ENCODE data around the gene TPSB2.

DNA sequence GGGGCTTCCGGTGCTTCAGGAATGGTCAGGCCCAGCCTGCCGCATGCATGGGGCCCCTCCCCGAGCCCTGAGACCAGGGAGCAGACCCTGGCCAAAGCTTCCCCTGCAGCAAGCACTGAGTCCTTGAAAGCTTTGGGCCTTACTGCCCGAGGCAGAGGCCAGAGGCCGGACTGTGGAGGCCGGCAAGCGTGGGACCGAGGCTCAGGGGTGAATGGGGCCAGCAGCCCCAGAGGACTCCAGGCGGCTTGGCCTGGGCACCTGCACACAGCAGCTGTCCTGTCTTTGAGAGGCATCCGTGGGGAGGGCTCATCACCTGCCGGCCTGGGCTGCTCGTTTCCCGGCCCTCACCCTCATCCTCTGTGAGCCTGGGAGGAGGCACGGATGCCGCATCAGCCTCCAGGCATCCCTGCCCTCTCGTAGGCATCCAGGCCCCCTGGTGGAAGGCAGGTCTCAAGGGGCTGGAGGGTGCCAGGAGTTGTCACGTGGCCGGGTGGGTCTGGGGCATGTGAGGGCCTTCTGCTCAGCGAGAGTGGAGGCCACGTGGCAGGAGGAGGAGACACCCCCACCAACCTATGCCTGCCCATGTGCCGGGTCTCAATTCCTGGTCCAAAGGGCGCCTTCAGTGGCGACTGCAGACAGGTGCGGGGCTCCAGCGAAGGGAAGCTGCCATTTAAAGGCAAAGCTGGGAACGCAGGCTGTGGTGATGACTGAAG lies 45.7 kb downstream of the TPSB2 start:
- TF ChIP-seq, protein P1, sequence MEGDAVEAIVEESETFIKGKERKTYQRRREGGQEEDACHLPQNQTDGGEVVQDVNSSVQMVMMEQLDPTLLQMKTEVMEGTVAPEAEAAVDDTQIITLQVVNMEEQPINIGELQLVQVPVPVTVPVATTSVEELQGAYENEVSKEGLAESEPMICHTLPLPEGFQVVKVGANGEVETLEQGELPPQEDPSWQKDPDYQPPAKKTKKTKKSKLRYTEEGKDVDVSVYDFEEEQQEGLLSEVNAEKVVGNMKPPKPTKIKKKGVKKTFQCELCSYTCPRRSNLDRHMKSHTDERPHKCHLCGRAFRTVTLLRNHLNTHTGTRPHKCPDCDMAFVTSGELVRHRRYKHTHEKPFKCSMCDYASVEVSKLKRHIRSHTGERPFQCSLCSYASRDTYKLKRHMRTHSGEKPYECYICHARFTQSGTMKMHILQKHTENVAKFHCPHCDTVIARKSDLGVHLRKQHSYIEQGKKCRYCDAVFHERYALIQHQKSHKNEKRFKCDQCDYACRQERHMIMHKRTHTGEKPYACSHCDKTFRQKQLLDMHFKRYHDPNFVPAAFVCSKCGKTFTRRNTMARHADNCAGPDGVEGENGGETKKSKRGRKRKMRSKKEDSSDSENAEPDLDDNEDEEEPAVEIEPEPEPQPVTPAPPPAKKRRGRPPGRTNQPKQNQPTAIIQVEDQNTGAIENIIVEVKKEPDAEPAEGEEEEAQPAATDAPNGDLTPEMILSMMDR (IDR thresholded peaks at IDR 0.05 in 8 of 11, conservative IDR thresholded peaks at IDR 0.05 in 3 of 11), result no peak
- TF ChIP-seq POLR2A (IDR thresholded peaks at IDR 0.05) (no peak), POLR2AphosphoS5 (IDR thresholded peaks at IDR 0.05) (no peak)
